Osteoblast (primary cell): ENCODE measurements around the gene SPHK2. TPM values are rescaled to one million over a fixed set of nuclear protein-coding genes. Genes with fewer than 3 reads are reported as not detected.

ENCODE experiments used
- DNase-seq: peaks from one replicate; pipeline ENCODE4 v3.0.0; 2011; ENCODE audit warnings: low spot score, mixed read lengths; ENCODE audit not compliant: insufficient read length; ENCODE audit errors: missing footprints
- H2AFZ ChIP-seq: 2 replicates; pipeline ENCODE4 v1.6.0; 2011; ENCODE audit warnings: mild to moderate bottlenecking, low read length
- H3K27ac ChIP-seq: 2 replicates; pipeline ENCODE4 v1.5.1; 2011; ENCODE audit warnings: mild to moderate bottlenecking, low read depth, low read length, moderate library complexity
- H3K27me3 ChIP-seq: 2 replicates; pipeline ENCODE4 v1.6.0; 2012; ENCODE audit warnings: mild to moderate bottlenecking, control low read depth, inconsistent platforms, low read length, moderate library complexity; ENCODE audit not compliant: insufficient read depth
- H3K36me3 ChIP-seq: 2 replicates; pipeline ENCODE4 v1.5.1; 2011; ENCODE audit warnings: mild to moderate bottlenecking, low read length, control low read depth, moderate library complexity; ENCODE audit not compliant: insufficient read depth
- H3K4me1 ChIP-seq: 2 replicates; pipeline ENCODE4 v1.5.1; 2011; ENCODE audit warnings: mild to moderate bottlenecking, low read length, control low read depth, moderate library complexity; ENCODE audit not compliant: insufficient read depth
- H3K4me2 ChIP-seq: 2 replicates; pipeline ENCODE4 v1.6.0; 2011; ENCODE audit warnings: mild to moderate bottlenecking, low read length; ENCODE audit not compliant: insufficient read depth
- H3K4me3 ChIP-seq: fragments of 200-600 bp; sonication (generic); 3 replicates; pipeline ENCODE4 v1.5.1; 2012; ENCODE audit warnings: mild to moderate bottlenecking, low read length, inconsistent platforms; ENCODE audit not compliant: insufficient read depth
- H3K79me2 ChIP-seq: 2 replicates; pipeline ENCODE4 v1.6.0; 2012; ENCODE audit warnings: mild to moderate bottlenecking, low read length, control low read depth, inconsistent platforms; ENCODE audit not compliant: insufficient read depth
- H3K9me3 ChIP-seq: 2 replicates; pipeline ENCODE4 v1.5.1; 2011; ENCODE audit warnings: low read depth, low read length, control low read depth
- H4K20me1 ChIP-seq: 2 replicates; pipeline ENCODE4 v1.6.0; 2012; ENCODE audit warnings: mild to moderate bottlenecking, low read length, control low read depth; ENCODE audit not compliant: insufficient read depth
- CTCF ChIP-seq: IDR thresholded peaks from 2 replicates; pipeline ENCODE4 v1.5.1; 2011; ENCODE audit warnings: mild to moderate bottlenecking, low read depth, low read length, moderate library complexity; ENCODE audit errors: extremely low read depth
- total RNA-seq: library from RNA; depleted of rRNA; stranded (reverse); fragments of >200 nt; gene quantifications from 2 replicates; pipeline ENCODE4 v1.2.3, GENCODE V29; 2012

Gene SPHK2
- total RNA-seq, 1 donor: 13.0 TPM

- no peak overlapping the region for H3K4me3 ChIP-seq
- H2AFZ ChIP-seq: no peak overlapping the region
- DNase-seq: no peak
- no peaks in the 10 kb centered on the region for H3K36me3 ChIP-seq
- TF ChIP-seq CTCF: no peak
- no peaks in the 10 kb centered on the region for H3K4me1 ChIP-seq
- no peaks in the 10 kb centered on the region for H3K79me2 ChIP-seq
- H3K27ac ChIP-seq: no peak overlapping the region
- no peak overlapping the region for H3K4me2 ChIP-seq
- no peaks in the 10 kb centered on the region for H3K27me3 ChIP-seq
- H3K9me3 ChIP-seq: no peaks in the 10 kb centered on the region
- H4K20me1 ChIP-seq: no peaks in the 10 kb centered on the region
Measured at GRCh38 chr19:48609571-48610108, 9.7 kb upstream of the SPHK2 start.

- Histone ChIP-seq H3K4me1 (peaks cover 5% of the 10 kb centered on the region), H3K4me2 (no peak overlapping the region), H3K36me3 (peaks cover 22% of the 10 kb centered on the region), H3K27ac (no peak overlapping the region), H3K79me2 (peaks cover 15% of the 10 kb centered on the region), H3K4me3 (no peak overlapping the region), H2AFZ (no peak overlapping the region), H3K9me3 (no peaks in the 10 kb centered on the region), H3K27me3 (no peaks in the 10 kb centered on the region), H4K20me1 (peaks cover 20% of the 10 kb centered on the region)
- DNase-seq: no peak
- no peak for TF ChIP-seq CTCF
Measured at GRCh38 chr19:48611872-48612271, 7.4 kb upstream of the SPHK2 start.

GRCh38 chr19:48613024-48613851 is 6.1 kb upstream of the SPHK2 start:
- Histone ChIP-seq H4K20me1 (peaks cover 34% of the 10 kb centered on the region), H3K9me3 (no peaks in the 10 kb centered on the region), H3K79me2 (peaks cover 29% of the 10 kb centered on the region), H3K36me3 (peaks cover 32% of the 10 kb centered on the region), H2AFZ (no peak overlapping the region), H3K4me1 (peaks cover 15% of the 10 kb centered on the region), H3K4me3 (no peak overlapping the region), H3K4me2 (no peak overlapping the region), H3K27me3 (no peaks in the 10 kb centered on the region), H3K27ac (no peak overlapping the region)
- no peak for TF ChIP-seq CTCF
- peak; percentile 77 for DNase-seq

GRCh38 chr19:48613852-48614435 is 5.4 kb upstream of the SPHK2 start:
- no peak overlapping the region for H2AFZ ChIP-seq
- no peaks in the 10 kb centered on the region for H3K9me3 ChIP-seq
- H3K27me3 ChIP-seq: no peaks in the 10 kb centered on the region
- TF ChIP-seq CTCF: no peak
- H3K4me1 ChIP-seq: peaks cover 15% of the 10 kb centered on the region
- peaks cover 32% of the 10 kb centered on the region for H3K36me3 ChIP-seq
- no peak overlapping the region for H3K4me2 ChIP-seq
- no peak for DNase-seq
- H3K27ac ChIP-seq: no peak overlapping the region
- H3K4me3 ChIP-seq: no peak overlapping the region
- peaks cover 41% of the 10 kb centered on the region for H4K20me1 ChIP-seq
- H3K79me2 ChIP-seq: peaks cover 36% of the 10 kb centered on the region
